Tongue (tissue), 2 donors: ENCODE data around the gene MT1M. TPM values are rescaled to one million over a fixed set of nuclear protein-coding genes. Genes with fewer than 3 reads are reported as not detected.
A peak's percentile ranks its signal among the peaks of the same experiment; 100 is the strongest.
"Not testable (repeated sequence)": the region's sequence is repeated elsewhere in the genome, so short reads cannot be mapped to it uniquely, and the experiment has no call there.

Source experiments
- DNase-seq: peaks from one replicate; pipeline ENCODE4 v3.0.0-alpha.2; 2015
- total RNA-seq: library from RNA; depleted of rRNA; stranded (reverse); fragments of >200 nt; gene quantifications from one replicate; pipeline ENCODE4 v1.2.3, GENCODE V29; 2014

The MT1M gene
- total RNA-seq, 1 donor from 2014 or later = 1.7 TPM

GRCh38 chr16:56608876-56609462, 23.5 kb upstream of the MT1M start:
- DNase-seq = peak; percentile 41

GRCh38 chr16:56609463-56609921, 23.0 kb upstream of the MT1M start:
- peak; percentile 83 for DNase-seq

GRCh38 chr16:56610017-56610608, 22.3 kb upstream of the MT1M start:
- DNase-seq = peak; percentile 26

- no peak for DNase-seq
These were observed 21.8 kb upstream of the MT1M start for GRCh38 chr16:56610609-56611111.

GRCh38 chr16:56611281-56611833, 21.1 kb upstream of the MT1M start:
- no peak for DNase-seq

- no peak for DNase-seq
These were observed 18.8 kb upstream of the MT1M start for GRCh38 chr16:56613706-56614105.

GRCh38 chr16:56614549-56614991, 17.9 kb upstream of the MT1M start:
- no peak for DNase-seq

- no peak for DNase-seq
These were observed 17.1 kb upstream of the MT1M start for GRCh38 chr16:56615353-56615752.

- no peak for DNase-seq
These were observed 15.7 kb upstream of the MT1M start for GRCh38 chr16:56616608-56617211.

- DNase-seq = peak; percentile 93
These were observed 15.0 kb upstream of the MT1M start for GRCh38 chr16:56617212-56618085.

- no peak for DNase-seq
These were observed 14.3 kb upstream of the MT1M start for GRCh38 chr16:56618138-56618537.

GRCh38 chr16:56620339-56620897, 12.0 kb upstream of the MT1M start:
- no peak for DNase-seq

GRCh38 chr16:56621665-56622445, 10.6 kb upstream of the MT1M start:
- not testable (repeated sequence) for DNase-seq

GRCh38 chr16:56623184-56623583, 9.3 kb upstream of the MT1M start:
- not testable (repeated sequence) for DNase-seq

GRCh38 chr16:56623637-56624036, 8.8 kb upstream of the MT1M start:
- DNase-seq = no peak

- peak; percentile 78 for DNase-seq
These were observed 7.1 kb upstream of the MT1M start, which contains the start of gene MT1E for GRCh38 chr16:56625140-56625942. MT1E (plus strand) TSS chr16:56625781; CDS start chr16:56625852, 71 bp downstream.

- DNase-seq = no peak
These were observed 6.4 kb upstream of the MT1M start for GRCh38 chr16:56625943-56626654.

- DNase-seq = no peak
These were observed 5.8 kb upstream of the MT1M start for GRCh38 chr16:56626685-56627084.
